MM.1S (cell line): ENCODE results near the gene NPEPL1.

ENCODE experiments used
- EZH2 ChIP-seq: fragments of 300-600 bp; sonication (generic); optimal IDR thresholded peaks from 2 replicates; pipeline ENCODE3; 2017; ENCODE audit warnings: low read depth, mild to moderate bottlenecking, antibody characterized with exemption, low read length, mixed read lengths
- EZH2phosphoT487 ChIP-seq: fragments of 300-600 bp; sonication (generic); IDR thresholded peaks from 2 replicates; pipeline ENCODE4 v1.6.1; 2018; ENCODE audit warnings: antibody characterized with exemption, low read length
- TF ChIP-seq, protein P1 (sequence below): fragments of 300-600 bp; sonication (generic); IDR thresholded peaks from 2 replicates; pipeline ENCODE4 v1.5.1; 2016; ENCODE audit warnings: antibody characterized with exemption, low read length, mixed read lengths

DNA sequence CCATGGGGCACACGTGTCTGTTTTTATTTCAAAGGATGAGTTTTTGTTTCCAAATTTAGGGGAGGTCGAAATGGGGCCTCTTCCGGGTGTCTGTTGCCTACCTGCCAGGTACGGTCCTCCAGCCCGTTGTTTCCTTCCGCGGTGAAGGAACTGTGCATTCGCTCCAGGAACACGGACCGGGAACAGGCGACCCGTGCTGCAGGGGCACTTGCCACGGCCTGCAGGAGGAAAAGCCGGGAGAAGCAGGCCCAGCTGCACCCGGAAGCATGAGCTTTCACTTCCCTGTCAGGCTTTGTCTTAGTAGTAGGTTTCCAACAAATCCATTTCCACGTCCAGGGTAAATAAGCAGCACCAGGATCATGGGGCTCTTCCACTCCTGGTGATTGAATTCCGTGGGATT lies 17.0 kb upstream of the NPEPL1 start:
- TF ChIP-seq, protein P1, sequence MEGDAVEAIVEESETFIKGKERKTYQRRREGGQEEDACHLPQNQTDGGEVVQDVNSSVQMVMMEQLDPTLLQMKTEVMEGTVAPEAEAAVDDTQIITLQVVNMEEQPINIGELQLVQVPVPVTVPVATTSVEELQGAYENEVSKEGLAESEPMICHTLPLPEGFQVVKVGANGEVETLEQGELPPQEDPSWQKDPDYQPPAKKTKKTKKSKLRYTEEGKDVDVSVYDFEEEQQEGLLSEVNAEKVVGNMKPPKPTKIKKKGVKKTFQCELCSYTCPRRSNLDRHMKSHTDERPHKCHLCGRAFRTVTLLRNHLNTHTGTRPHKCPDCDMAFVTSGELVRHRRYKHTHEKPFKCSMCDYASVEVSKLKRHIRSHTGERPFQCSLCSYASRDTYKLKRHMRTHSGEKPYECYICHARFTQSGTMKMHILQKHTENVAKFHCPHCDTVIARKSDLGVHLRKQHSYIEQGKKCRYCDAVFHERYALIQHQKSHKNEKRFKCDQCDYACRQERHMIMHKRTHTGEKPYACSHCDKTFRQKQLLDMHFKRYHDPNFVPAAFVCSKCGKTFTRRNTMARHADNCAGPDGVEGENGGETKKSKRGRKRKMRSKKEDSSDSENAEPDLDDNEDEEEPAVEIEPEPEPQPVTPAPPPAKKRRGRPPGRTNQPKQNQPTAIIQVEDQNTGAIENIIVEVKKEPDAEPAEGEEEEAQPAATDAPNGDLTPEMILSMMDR, result no peak
- no peak for TF ChIP-seq EZH2phosphoT487
- TF ChIP-seq EZH2, result no peak
